HG03558 (cell line): ENCODE results near the gene ABCB11.
"Not testable (repeated sequence)": the region's sequence is repeated elsewhere in the genome, so short reads cannot be mapped to it uniquely, and the experiment has no call there.

Experiments
- ATAC-seq: cut with Tn5 transposase; IDR thresholded peaks from one replicate; pipeline ENCODE4 v1.9.1; 2021; ENCODE audit warnings: moderate number of reproducible peaks; ENCODE audit not compliant: unreplicated experiment; ENCODE audit errors: extremely low read depth

Gene ABCB11

DNA sequence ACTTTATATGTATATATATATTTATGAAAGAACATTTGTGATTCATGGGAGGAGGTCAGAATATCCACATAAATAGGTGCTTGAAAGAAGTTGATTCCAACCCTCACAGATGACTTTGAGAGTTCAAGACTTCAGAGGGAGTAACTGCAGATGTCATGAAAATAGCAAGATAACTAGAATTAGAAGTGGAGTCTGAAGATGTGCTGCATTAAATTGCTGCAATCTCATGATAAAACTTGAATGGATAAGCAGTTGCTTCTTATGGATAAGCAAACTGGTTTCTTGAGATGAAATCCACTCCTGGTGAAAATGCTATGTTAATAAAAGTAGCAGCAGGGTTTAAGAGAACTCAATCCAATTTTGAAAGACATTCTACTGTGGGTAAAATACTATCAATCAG, 89.8 kb downstream of the ABCB11 start:
- ATAC-seq = no peak

GRCh38 chr2:168939918-168940317, 91.2 kb downstream of the ABCB11 start:
- no peak for ATAC-seq

GRCh38 chr2:168939061-168939460, 92.1 kb downstream of the ABCB11 start:
- no peak for ATAC-seq

GRCh38 chr2:168935810-168936581, 95.1 kb downstream of the ABCB11 start:
- ATAC-seq = no peak

DNA sequence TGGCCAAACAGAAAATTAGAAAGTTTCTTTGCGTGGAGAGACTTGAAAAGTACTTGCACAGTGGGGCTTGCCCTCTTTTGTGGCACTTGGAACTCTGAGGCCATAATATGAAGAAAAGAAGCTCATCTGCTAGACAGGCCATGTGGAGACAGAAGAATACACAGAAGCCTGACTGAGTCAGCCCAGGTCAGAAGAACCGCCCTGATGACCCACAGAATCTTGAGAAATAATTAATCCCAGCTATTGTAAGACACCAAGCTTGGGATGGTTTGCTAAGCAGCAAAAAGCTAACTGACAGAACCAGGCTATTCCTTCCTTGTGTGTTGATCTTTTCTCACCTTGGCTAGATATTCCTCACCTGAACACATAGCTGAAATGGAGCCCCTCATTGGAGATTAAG, 96.3 kb downstream of the ABCB11 start:
- ATAC-seq = no peak

GRCh38 chr2:168932174-168932573, 99.0 kb downstream of the ABCB11 start:
- ATAC-seq = not testable (repeated sequence)

- no peak for ATAC-seq
Observed at GRCh38 chr2:168930242-168930641, 100.9 kb downstream of the ABCB11 start.

- no peak for ATAC-seq
Observed at GRCh38 chr2:168929031-168929430, 102.1 kb downstream of the ABCB11 start.

- no peak for ATAC-seq
Observed at GRCh38 chr2:168928113-168928831, 102.9 kb downstream of the ABCB11 start.

DNA sequence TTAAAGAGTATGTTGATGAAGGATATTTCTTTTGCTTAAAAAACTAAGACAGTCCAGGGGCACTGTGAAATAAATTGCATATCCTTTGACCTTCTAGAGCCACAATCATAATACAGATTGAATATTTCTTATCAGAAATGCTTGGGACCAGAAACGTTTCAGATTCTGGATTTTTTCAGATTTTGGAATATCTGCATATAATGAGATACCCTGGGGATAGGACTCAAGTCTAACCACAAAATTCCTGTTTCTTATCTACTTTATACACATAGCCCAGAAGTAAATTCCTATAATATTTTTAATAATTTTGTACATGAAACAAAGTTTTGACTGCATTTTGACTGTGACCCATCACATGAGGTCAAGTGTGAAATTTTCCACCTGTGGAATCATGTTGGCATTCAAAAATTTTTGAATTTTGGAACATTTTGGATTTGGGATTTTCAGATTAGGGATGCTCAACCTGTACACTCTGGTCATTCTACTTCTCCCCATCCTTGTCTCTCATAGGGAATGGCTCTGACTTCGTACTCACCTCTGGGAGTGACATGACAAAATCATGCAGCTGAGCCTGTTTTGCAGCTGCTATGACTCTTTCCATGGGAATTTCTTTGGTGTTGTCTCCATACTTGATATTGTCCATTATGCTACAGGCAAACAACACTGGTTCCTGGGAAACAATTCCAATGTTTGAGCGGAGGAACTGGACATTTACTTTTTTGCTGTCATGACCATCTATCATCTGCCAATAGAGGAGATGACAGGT, 104.3 kb downstream of the ABCB11 start:
- ATAC-seq = no peak

DNA sequence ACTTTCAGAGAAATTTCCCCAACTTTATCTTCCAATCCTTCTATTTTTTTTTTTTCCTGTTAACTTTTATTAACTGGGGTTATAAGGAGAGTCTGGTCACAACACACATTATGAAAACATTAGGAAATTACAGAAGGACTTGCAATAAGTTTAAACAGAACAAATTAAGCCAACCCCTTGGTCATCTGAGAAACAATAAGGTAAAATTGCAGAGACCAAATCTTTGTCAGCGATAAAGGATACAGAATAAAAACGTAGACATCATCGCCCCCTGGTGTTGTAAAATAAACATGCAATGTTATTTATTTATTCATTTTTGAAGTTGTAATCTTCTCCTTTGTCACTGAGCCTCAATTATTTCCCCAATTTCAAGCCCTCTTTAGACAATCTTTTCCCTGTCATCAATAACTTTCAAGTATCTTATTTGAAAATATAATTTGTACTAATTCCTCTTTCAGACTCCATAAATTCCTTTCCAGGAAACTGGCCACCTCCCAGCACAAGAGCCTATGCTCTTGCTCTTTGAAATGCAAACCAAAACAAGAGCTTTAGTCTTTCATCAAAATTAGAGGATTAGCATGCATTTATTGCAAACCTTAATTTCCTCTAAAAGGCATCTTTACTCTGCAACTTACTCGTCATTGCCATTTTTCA, 110.5 kb downstream of the ABCB11 start:
- ATAC-seq = no peak

DNA sequence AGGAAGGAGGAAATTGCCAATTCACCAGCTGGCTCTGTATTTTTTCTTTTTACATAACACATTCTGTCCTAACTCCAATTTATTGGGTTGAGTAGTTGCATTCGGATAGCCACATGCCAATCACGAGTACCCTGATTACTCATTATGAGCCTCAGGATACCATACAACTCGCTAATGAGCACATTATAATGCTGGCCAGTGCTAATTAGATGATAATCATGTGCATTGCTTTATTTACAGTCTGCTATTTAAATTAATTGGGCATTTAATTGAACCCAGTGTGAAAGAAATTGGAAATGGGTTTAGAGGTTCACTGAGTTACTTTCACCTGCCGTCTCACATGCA, 114.8 kb downstream of the ABCB11 start:
- no peak for ATAC-seq

- no peak for ATAC-seq
Observed at GRCh38 chr2:168915441-168916330, 115.4 kb downstream of the ABCB11 start.

DNA sequence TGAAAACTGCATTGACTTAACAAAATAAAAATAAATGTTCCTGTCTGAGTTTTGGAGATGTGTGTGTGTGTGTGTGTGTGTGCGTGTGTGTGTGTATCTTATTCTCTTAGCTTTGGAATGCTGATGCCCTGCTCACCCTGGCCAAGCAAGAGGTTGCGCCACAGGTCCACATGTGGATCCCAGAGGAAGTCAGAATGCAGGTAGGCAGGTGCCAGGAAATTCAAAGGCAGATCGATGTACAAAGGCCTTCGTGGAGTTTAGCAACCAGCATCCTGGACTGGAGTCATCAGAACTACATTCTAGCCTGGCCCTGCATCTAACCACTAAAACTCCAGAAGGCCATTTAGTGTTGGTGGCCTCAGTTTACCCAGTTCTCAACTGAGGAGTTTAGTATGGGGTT, 117.6 kb downstream of the ABCB11 start:
- ATAC-seq = no peak

- no peak for ATAC-seq
Observed at GRCh38 chr2:168912901-168913369, 118.2 kb downstream of the ABCB11 start.

DNA sequence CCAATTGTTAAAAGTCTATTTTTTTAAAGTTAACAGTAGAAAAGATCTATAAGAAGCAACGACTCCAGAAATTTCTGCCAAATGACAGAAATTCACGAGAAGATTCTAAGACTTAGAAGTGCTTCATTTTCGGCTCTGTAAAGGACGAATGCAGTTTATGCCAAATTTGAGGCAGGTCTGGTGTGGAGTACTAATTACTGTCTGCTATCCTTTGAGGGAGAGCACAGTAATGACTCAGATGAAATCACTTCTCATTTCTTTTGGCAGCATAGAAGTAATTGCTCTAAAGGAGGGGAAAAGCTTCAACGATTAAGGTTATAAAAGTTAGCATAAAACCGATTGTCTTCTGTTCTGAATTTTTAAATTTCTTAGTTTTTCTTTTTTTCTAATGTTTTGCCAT, 118.7 kb downstream of the ABCB11 start:
- no peak for ATAC-seq

DNA sequence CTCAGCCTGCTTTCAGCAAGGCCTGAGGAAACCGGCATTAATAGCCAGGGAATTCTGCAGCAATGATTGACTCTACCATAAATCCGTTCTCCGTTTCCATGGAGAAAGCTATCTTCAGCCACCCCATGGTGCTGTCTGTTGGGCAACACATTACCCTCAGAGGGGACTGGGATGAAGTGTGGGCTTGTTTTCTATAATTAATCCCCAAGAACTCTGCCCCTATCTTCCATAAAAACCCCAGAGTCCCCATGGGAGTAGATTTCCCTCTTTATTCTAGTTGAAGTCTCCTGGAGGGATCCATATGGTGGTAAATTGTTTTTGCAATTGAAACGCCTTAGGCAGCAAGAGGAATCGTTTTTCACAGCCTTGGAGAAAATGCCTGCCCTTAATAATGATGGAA, 120.8 kb downstream of the ABCB11 start:
- ATAC-seq = no peak

DNA sequence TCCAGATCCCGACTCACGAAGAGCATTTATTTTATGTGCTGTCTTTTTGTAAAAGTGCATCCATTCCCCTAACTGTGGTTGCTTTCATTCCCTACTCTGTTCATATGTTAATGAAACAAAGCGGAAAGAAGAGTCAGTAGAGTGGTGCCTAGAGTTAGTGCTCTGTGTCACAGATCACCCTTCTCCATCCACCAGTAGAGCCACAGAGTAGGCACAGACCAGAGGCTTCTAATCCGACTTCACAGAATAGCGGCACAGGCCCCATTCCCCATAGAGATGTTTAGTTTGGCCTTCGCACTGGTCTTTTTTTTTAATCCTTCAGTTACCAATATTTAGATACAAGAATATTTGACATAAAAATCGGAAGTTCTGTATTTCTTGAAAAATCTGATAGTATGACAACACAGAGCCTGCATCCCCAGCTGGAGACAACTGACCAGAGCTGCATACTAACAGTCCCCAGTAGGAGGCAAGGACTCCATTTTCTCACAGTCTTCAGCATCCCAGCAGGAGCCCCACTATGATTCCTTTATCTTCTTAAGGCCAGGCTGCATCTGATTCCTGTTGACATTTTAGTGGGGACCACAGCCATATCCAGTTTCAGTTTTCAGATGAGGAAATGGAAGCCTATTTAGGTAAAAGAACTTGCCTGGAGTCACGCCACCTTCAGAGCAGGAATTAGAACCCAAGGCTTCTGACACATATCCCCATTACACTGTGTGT, 123.0 kb downstream of the ABCB11 start:
- ATAC-seq = no peak

DNA sequence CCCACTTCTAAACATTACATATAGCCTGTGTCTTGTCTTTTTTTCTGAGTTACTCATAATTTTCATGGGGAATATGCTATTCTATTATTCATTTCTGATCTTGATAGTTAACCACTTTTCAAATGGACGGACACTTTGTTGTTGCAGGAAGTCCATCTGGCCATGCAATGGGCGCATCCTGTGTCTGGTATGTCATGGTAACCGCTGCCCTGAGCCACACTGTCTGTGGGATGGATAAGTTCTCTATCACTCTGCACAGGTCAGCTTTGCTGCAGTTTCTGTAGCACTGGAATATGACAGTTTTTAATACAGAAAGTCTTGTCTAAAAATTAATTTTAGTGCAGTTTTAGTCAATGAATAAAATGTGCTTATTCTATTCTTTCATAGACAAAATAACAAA, 126.8 kb downstream of the ABCB11 start:
- no peak for ATAC-seq
